Sigmoid colon (tissue), 4 donors: ENCODE measurements around the gene DNAH17.

Source experiments
- CTCF ChIP-seq, 4 experiments: fragments of 450-650 bp in 3 of 4; fragments of 200-600 bp in 1 of 4; IDR thresholded peaks; one replicate each; pipeline ENCODE4 v1.5.1; 2016 to 2019; ENCODE audit warnings: antibody characterized with exemption in 4 of 4, mild to moderate bottlenecking in 3 of 4, moderate library complexity in 2 of 4
- EP300 ChIP-seq, 4 donors: sonication (generic); formaldehyde crosslinking; IDR thresholded peaks; one replicate each; pipeline ENCODE4 v1.6.1; 2017; ENCODE audit warnings: antibody characterized with exemption in 4 of 4
- POLR2A ChIP-seq, 2 donors: fragments of 450-650 bp; IDR thresholded peaks; one replicate each; pipeline ENCODE4 v1.6.1; 2016; ENCODE audit warnings: antibody characterized with exemption in 2 of 2, mild to moderate bottlenecking in 2 of 2, moderate library complexity in 2 of 2
- POLR2AphosphoS5 ChIP-seq, 4 donors: sonication (generic); formaldehyde crosslinking; IDR thresholded peaks; one replicate each; pipeline ENCODE4 v1.6.1; 2017; ENCODE audit warnings: antibody characterized with exemption in 4 of 4

DNA sequence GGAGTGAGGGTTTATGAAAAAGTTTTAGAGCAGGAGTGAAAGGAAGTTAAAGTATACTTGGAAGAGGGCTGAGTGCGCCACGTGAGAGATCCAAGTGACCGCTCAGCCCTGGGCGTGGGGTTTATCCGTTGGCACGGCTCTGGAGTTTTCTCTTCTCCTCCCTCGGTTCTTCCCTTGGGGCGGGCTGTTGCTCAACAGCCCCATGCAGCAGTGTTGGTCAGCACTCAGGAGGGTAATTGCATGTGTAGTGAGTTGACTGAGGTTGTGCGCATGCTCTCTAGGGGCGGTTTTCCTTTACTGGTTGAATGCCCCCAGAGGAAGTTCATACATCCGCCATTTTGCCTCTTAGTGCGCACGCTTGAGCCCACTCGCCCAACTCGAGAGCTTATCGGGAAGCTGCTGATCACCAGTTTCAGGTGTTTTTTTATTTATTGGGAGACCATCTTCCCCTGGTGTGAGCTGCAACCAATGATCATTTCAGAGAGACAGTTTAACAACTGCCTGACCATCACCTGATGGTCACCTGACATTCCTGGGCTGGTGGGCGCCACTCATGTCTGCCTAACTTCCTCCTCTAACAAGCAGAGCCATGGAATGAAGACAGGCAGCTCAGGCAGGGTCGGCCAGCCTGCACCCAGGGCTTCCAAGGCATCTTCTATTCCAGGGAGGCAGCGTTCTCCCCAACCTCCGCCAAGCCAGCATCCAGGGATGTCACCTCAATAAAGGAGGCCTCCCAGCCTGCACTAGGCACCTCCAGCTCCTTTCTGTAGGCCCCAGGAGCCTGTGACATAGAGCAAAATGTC lies 41.3 kb upstream of the DNAH17 start:
- no peak for TF ChIP-seq CTCF (IDR thresholded peaks at IDR 0.05)
- no peak for TF ChIP-seq POLR2AphosphoS5 (IDR thresholded peaks at IDR 0.05)
- no peak for TF ChIP-seq EP300 (IDR thresholded peaks at IDR 0.05)
- no peak for TF ChIP-seq POLR2A (IDR thresholded peaks at IDR 0.05)
